ENCODE results near the gene FADS3. TPM values are rescaled to one million over a fixed set of nuclear protein-coding genes. Genes with fewer than 3 reads are reported as not detected.

The FADS3 gene
- total RNA-seq, 1 experiment from 2014 or later = 42.2 TPM

- DNase-seq (ENCODE audit: low spot score) = no peak
Observed at GRCh38 chr11:61837411-61838005, 53.8 kb downstream of the FADS3 start.

- no peak for DNase-seq (ENCODE audit: low spot score)
Observed at GRCh38 chr11:61836193-61836592, 55.2 kb downstream of the FADS3 start.

- no peak for DNase-seq (ENCODE audit: low spot score)
Observed at GRCh38 chr11:61834278-61835048, 56.9 kb downstream of the FADS3 start.

GRCh38 chr11:61833926-61834277 lies 57.4 kb downstream of the FADS3 start:
- no peak for DNase-seq (ENCODE audit: low spot score)

- no peak for DNase-seq (ENCODE audit: low spot score)
Observed at GRCh38 chr11:61833471-61833870, 57.9 kb downstream of the FADS3 start.

GRCh38 chr11:61832754-61833153 lies 58.6 kb downstream of the FADS3 start:
- no peak for DNase-seq (ENCODE audit: low spot score)

GRCh38 chr11:61832207-61832606 lies 59.1 kb downstream of the FADS3 start:
- no peak for DNase-seq (ENCODE audit: low spot score)

- no peak for DNase-seq (ENCODE audit: low spot score)
Observed at GRCh38 chr11:61830237-61831105, 60.9 kb downstream of the FADS3 start.

DNA sequence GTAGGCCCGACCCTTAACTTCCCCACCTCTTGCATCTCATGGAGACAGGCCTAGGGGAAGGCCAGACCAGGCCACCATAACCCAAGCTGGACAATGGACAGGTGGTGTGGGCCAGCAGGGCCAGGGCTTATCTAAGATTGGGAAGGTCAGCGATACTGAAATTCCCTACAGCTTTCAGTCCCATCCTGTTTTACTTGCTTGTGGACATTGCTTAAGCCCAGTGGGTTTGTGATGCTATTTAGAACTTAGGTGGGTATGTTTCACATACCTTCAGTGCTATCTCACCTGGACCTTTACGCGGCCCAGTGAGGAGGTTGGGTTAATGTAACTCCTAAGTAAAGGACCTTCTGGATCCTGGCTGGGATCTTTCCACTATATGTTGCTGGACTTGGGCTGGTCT lies 61.5 kb downstream of the FADS3 start:
- DNase-seq (ENCODE audit: low spot score) = no peak

- no peak for DNase-seq (ENCODE audit: low spot score)
Observed at GRCh38 chr11:61828629-61829407, 62.5 kb downstream of the FADS3 start.

DNA sequence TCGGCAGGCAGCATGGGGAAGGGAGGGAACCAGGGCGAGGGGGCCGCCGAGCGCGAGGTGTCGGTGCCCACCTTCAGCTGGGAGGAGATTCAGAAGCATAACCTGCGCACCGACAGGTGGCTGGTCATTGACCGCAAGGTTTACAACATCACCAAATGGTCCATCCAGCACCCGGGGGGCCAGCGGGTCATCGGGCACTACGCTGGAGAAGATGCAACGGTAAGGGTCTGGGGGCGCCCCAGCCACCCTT lies 63.0 kb downstream of the FADS3 start:
- DNase-seq (ENCODE audit: low spot score) = no peak

DNA sequence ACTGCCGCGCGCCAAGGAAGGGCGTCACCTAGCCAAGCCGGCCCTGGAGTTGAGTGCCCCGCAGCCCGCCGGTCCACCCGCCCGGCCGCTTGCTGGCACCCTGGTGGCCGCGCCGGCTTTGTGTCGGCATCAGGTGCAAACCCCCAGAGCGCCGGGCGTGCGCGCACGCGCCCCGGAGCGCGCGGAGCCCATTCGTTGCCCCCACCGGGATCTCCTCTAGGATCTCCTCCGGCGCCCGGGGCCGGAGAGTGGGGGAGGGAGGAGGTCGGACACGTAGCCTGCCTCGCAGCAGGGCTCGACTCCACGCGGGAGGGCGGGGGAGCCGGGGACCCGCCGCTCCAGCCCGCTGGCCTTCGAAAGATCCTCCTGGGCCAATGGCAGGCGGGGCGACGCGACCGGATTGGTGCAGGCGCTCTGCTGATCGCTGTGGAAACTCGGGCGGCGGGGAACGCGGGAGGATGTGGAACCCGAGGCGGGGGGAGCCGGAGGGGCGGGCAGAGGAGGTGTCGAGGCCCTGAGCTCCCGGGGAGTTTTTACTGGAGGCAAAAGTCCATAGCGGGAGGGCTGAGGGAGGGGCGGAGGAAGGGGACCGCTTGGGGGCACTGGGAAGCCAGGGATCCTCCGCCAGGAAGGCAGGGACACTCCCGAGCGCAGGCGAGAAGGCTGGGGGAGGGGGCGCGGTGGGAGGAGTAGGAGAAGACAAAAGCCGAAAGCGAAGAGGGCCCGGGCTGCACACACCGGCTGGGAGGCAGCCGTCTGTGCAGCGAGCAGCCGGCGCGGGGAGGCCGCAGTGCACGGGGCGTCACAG lies 63.6 kb downstream of the FADS3 start, which contains the start of gene FADS2:
TSS of gene FADS2 (plus strand) at position 730 of the 808 bp plus-strand sequence. CDS start 91 bp downstream, outside the sequence.
- no peak for DNase-seq (ENCODE audit: low spot score)

- no peak for DNase-seq (ENCODE audit: low spot score)
Observed at GRCh38 chr11:61826930-61827570, 64.3 kb downstream of the FADS3 start.

Small RNAs within 50 kb of the gene (small RNA-seq; reads per million reads assigned to genes)
- not detected for gene MIR6746
- not detected for gene RNU6-1243P

Other genes with a start within 250 kb of the FADS3 start
- gene DAGLA, start 211.2 kb downstream of the FADS3 start, total RNA-seq (2014; rRNA removed; shearing (Covaris generic)) = 9.2 and 9.7 TPM in 2 replicates
- 70.1 and 105 TPM in 2 replicates for gene MYRF, start 138.9 kb downstream of the FADS3 start, total RNA-seq (2014; rRNA removed; shearing (Covaris generic))
- gene TMEM258, start 98.9 kb downstream of the FADS3 start, total RNA-seq (2014; rRNA removed; shearing (Covaris generic)) = 113 and 120 TPM in 2 replicates
- 137 and 147 TPM in 2 replicates for gene FEN1, start 98.6 kb downstream of the FADS3 start, total RNA-seq (2014; rRNA removed; shearing (Covaris generic))
- 1.9 and 9.4 TPM in 2 replicates for gene FADS1, start 74.5 kb downstream of the FADS3 start, total RNA-seq (2014; rRNA removed; shearing (Covaris generic))
- not detected in 2 replicates for gene FADS2, start 63.2 kb downstream of the FADS3 start, total RNA-seq (2014; rRNA removed; shearing (Covaris generic))
- gene RAB3IL1, start 26.0 kb upstream of the FADS3 start, total RNA-seq (2014; rRNA removed; shearing (Covaris generic)) = 1.6 TPM in 1 of 2 replicates, not detected in the other
- 0.46 TPM in 1 of 2 replicates, not detected in the other for gene BEST1, start 58.8 kb upstream of the FADS3 start, total RNA-seq (2014; rRNA removed; shearing (Covaris generic))
- 1,803 and 2,077 TPM in 2 replicates for gene FTH1, start 76.1 kb upstream of the FADS3 start, total RNA-seq (2014; rRNA removed; shearing (Covaris generic))
- gene INCENP, start 232.5 kb upstream of the FADS3 start, total RNA-seq (2014; rRNA removed; shearing (Covaris generic)) = 131 and 164 TPM in 2 replicates